Suprapubic skin (tissue), 4 donors: ENCODE data around the gene SMARCE1. TPM values are rescaled to one million over a fixed set of nuclear protein-coding genes. Genes with fewer than 3 reads are reported as not detected.
A peak's percentile ranks its signal among the peaks of the same experiment; 100 is the strongest.

ENCODE experiments used
- DNase-seq, 2 donors: peaks; one replicate each; pipeline ENCODE4 v3.0.0-alpha.2; 2019; ENCODE audit warnings: low spot score in 2 of 2
- H3K27ac ChIP-seq: fragments of 200-600 bp; sonication (generic); one replicate; pipeline ENCODE4 v1.5.1; 2019
- H3K27me3 ChIP-seq: fragments of 200-600 bp; sonication (generic); one replicate; pipeline ENCODE4 v1.5.1; 2019
- H3K36me3 ChIP-seq: fragments of 200-600 bp; sonication (generic); one replicate; pipeline ENCODE4 v1.5.1; 2019
- H3K4me1 ChIP-seq: fragments of 200-600 bp; sonication (generic); one replicate; pipeline ENCODE4 v1.5.1; 2019
- H3K4me3 ChIP-seq: fragments of 200-600 bp; sonication (generic); one replicate; pipeline ENCODE4 v1.5.1; 2019; ENCODE audit warnings: mild to moderate bottlenecking
- H3K9me3 ChIP-seq: fragments of 200-600 bp; sonication (generic); one replicate; pipeline ENCODE4 v1.5.1; 2019
- EP300 ChIP-seq: sonication (generic); formaldehyde crosslinking; IDR thresholded peaks from one replicate; pipeline ENCODE4 v1.6.1; 2017; ENCODE audit warnings: antibody characterized with exemption
- POLR2A ChIP-seq, 2 donors: fragments of 450-650 bp; IDR thresholded peaks; one replicate each; pipeline ENCODE4 v1.6.1; 2017; ENCODE audit warnings: antibody characterized with exemption in 2 of 2, mild to moderate bottlenecking in 2 of 2, moderate library complexity in 2 of 2
- POLR2AphosphoS5 ChIP-seq, 3 donors: sonication (generic); formaldehyde crosslinking; IDR thresholded peaks; one replicate each; pipeline ENCODE4 v1.6.1; 2017; ENCODE audit warnings: antibody characterized with exemption in 3 of 3
- WGBS: methylation state at CpG from one replicate; pipeline ENCODE4 v1.1.5; 2018; 5-methylcytosine and 5-hydroxymethylcytosine counted together
- total RNA-seq, 4 donors: library from RNA; depleted of rRNA; stranded (reverse); fragments of >200 nt; gene quantifications; one replicate each; pipeline ENCODE4 v1.1.0, GENCODE V29; 2016
- TF ChIP-seq, protein P1 (sequence below), 2 donors: fragments of 200-600 bp in 1 of 2; fragments of 450-650 bp in 1 of 2; sonication (generic) in 1 of 2; IDR thresholded peaks; one replicate each; pipeline ENCODE4 v1.5.1; 2016 to 2019; ENCODE audit warnings: antibody characterized with exemption in 2 of 2, mild to moderate bottlenecking in 1 of 2, moderate library complexity in 1 of 2

Gene SMARCE1
- total RNA-seq, 4 donors from 2014 or later: 65.5 to 104 (median 75.9) TPM

DNA sequence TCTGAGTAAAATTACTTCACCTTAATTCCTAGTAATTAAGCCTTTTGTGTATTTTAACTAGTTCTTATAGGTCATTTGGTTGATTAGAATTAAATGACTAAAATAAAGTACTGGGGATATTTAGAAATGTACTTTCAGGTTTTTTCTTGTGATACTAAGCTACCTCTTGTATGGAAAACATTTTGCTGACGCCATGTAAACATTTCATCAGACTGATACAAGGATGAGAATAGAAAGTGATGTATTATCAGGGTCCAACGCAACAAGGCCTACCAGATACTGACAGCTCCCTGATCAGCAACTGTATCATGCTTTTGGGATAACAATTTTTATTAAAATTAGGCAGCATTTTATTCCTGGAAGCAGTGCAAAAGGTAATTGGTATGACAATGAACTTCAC lies 1.7 kb downstream of the SMARCE1 start:
- Histone ChIP-seq H3K27me3 (no peaks in the 10 kb centered on the region), H3K4me1 (peaks cover 45% of the 10 kb centered on the region), H3K27ac (no peak overlapping the region), H3K9me3 (no peaks in the 10 kb centered on the region), H3K36me3 (peaks cover 29% of the 10 kb centered on the region), H3K4me3 (peak overlapping the region; percentile 67)
- TF ChIP-seq POLR2AphosphoS5 (IDR thresholded peaks at IDR 0.05) (no peak), POLR2A (IDR thresholded peaks at IDR 0.05) (no peak)
- TF ChIP-seq, protein P1, sequence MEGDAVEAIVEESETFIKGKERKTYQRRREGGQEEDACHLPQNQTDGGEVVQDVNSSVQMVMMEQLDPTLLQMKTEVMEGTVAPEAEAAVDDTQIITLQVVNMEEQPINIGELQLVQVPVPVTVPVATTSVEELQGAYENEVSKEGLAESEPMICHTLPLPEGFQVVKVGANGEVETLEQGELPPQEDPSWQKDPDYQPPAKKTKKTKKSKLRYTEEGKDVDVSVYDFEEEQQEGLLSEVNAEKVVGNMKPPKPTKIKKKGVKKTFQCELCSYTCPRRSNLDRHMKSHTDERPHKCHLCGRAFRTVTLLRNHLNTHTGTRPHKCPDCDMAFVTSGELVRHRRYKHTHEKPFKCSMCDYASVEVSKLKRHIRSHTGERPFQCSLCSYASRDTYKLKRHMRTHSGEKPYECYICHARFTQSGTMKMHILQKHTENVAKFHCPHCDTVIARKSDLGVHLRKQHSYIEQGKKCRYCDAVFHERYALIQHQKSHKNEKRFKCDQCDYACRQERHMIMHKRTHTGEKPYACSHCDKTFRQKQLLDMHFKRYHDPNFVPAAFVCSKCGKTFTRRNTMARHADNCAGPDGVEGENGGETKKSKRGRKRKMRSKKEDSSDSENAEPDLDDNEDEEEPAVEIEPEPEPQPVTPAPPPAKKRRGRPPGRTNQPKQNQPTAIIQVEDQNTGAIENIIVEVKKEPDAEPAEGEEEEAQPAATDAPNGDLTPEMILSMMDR (IDR thresholded peaks at IDR 0.05): no peak
- no peak for DNase-seq
- WGBS: 66% methylated on average over 2 of the region's 2 CpGs

DNA sequence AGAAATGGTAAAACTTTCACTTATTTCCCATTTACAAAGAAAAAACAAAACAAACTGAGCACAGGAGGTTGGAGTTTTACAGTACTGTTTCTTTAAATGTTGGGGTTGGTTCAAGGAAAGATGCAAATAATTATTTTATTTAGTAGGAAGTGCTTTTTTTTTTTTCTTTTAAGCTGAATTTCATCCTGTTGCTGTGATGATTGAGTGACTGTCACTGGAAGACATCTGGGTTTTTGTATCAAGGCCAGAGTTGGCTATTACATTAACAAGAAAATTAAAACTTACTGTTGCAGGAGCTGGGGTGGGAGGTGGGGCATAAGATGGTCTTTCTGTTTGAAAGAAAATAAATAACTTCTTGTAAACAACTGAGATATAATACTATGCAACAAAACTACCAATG lies 2.3 kb downstream of the SMARCE1 start:
- TF ChIP-seq POLR2A (IDR thresholded peaks at IDR 0.05) (no peak), EP300 (no peak), POLR2AphosphoS5 (IDR thresholded peaks at IDR 0.05) (no peak)
- TF ChIP-seq, protein P1 (IDR thresholded peaks at IDR 0.05): no peak
- no peaks in the 10 kb centered on the region for H3K9me3 ChIP-seq
- peaks cover 48% of the 10 kb centered on the region for H3K4me1 ChIP-seq
- peaks cover 36% of the 10 kb centered on the region for H3K36me3 ChIP-seq
- H3K27me3 ChIP-seq: no peaks in the 10 kb centered on the region
- no peak overlapping the region for H3K4me3 ChIP-seq
- H3K27ac ChIP-seq: no peak overlapping the region
- no peak for DNase-seq

GRCh38 chr17:40637931-40638330 lies 9.7 kb downstream of the SMARCE1 start:
- no peaks in the 10 kb centered on the region for H3K27me3 ChIP-seq
- H3K27ac ChIP-seq: no peak overlapping the region
- H3K4me3 ChIP-seq: no peak overlapping the region
- peaks cover 8% of the 10 kb centered on the region for H3K4me1 ChIP-seq
- 83% methylated on average over 2 of the region's 2 CpGs for WGBS
- no peak for DNase-seq
- H3K36me3 ChIP-seq: peaks cover 83% of the 10 kb centered on the region
- TF ChIP-seq, protein P1 (IDR thresholded peaks at IDR 0.05): no peak
- TF ChIP-seq EP300 (no peak), POLR2AphosphoS5 (IDR thresholded peaks at IDR 0.05) (no peak), POLR2A (IDR thresholded peaks at IDR 0.05) (no peak)
- no peaks in the 10 kb centered on the region for H3K9me3 ChIP-seq

DNA sequence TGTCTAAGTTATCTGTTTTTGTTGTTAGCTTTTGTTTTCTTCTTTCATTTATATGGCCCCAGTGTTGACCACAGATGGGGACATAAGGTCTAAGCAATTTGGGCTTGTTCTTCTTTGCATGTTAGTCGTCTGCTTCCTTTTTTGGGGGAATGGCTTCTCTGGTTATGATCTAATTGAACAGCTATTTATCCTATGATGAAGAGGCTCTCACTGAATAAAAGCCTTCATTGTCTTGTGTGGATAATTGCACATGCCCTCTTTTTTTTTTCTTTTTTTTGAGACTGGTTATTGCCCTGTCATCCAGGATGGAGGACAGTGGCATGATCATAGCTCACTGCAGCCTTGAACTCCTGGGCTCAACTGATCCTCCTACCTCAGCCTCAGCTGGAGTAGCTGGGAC lies 13.7 kb downstream of the SMARCE1 start:
- 68% methylated on average over 1 of the region's 1 CpG for WGBS
- Histone ChIP-seq H3K27me3 (no peaks in the 10 kb centered on the region), H3K4me3 (no peak overlapping the region), H3K4me1 (peaks cover 13% of the 10 kb centered on the region), H3K9me3 (no peaks in the 10 kb centered on the region), H3K27ac (no peak overlapping the region), H3K36me3 (peaks cover 91% of the 10 kb centered on the region)
- no peak for TF ChIP-seq POLR2AphosphoS5 (IDR thresholded peaks at IDR 0.05)
- TF ChIP-seq, protein P1 (IDR thresholded peaks at IDR 0.05): no peak
- no peak for TF ChIP-seq POLR2A (IDR thresholded peaks at IDR 0.05)
- no peak for TF ChIP-seq EP300
- DNase-seq: no peak

DNA sequence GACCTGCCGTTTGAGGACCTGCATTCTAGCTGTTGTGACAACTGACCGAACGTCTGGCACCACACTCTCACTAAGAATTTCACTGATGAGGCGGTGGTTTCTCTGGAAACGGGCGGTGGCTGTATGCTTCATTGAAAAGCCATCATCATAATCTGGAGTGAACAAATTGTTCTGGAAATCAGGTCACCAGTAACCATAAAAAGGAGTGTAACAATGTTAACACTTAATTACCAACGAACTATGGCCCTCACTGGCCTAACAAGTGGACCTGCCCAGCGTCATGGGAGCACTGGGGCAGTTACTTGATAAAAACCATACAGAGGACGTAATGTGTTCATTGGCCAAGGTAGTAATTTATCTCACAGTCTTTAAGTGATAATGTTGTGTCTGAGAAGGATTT lies 15.4 kb downstream of the SMARCE1 start:
- Histone ChIP-seq H3K4me1 (peaks cover 13% of the 10 kb centered on the region), H3K9me3 (no peaks in the 10 kb centered on the region), H3K36me3 (peaks cover 95% of the 10 kb centered on the region), H3K27ac (no peak overlapping the region), H3K4me3 (no peak overlapping the region), H3K27me3 (no peaks in the 10 kb centered on the region)
- WGBS: 61% methylated on average over 9 of the region's 9 CpGs
- DNase-seq: no peak
- TF ChIP-seq POLR2AphosphoS5 (IDR thresholded peaks at IDR 0.05) (no peak), POLR2A (IDR thresholded peaks at IDR 0.05) (no peak), EP300 (no peak)
- TF ChIP-seq, protein P1 (IDR thresholded peaks at IDR 0.05): no peak
